ENCODE results near the gene LMNA. TPM values are rescaled to one million over a fixed set of nuclear protein-coding genes. Genes with fewer than 3 reads are reported as not detected.

The LMNA gene
- total and polyA plus RNA-seq, 10 of the 15 experiments (the other 5 are each of a cell fraction or from before 2014, with no cell fraction given) = 0.42 to 334 (median 81.1) TPM

GRCh38 chr1:156146020-156146768 is 31.7 kb downstream of the LMNA start:
- peak overlapping the region; percentile 85 for H2AFZ ChIP-seq (ENCODE audit: control insufficient read depth, low read depth, low read length)
- TF ChIP-seq SKIL (IDR thresholded peaks at IDR 0.05; ENCODE audit: low read depth, poor library complexity, severe bottlenecking) (peak; percentile 48), MYC (IDR thresholded peaks at IDR 0.05; ENCODE audit: insufficient read depth, insufficient read length, insufficient replicate concordance, low read length, severe bottlenecking) (no peak), USF1 (IDR thresholded peaks at IDR 0.05; ENCODE audit: borderline replicate concordance, extremely low read length, insufficient read depth, low read depth, low read length) (no peak), BACH1 (IDR thresholded peaks at IDR 0.05; ENCODE audit: borderline replicate concordance) (no peak), TCF7 (IDR thresholded peaks at IDR 0.05; ENCODE audit: borderline replicate concordance) (no peak), SUPT20H (IDR thresholded peaks at IDR 0.05; ENCODE audit: borderline replicate concordance, control insufficient read depth, low read depth, low read length) (no peak), MXI1 (IDR thresholded peaks at IDR 0.05; ENCODE audit: low read depth, low read length) (no peak), ZBED1 (IDR thresholded peaks at IDR 0.05; ENCODE audit: borderline replicate concordance) (no peak), E2F8 (IDR thresholded peaks at IDR 0.05; ENCODE audit: low read depth, partially characterized antibody) (no peak), MTA2 (IDR thresholded peaks at IDR 0.05; ENCODE audit: low read depth) (no peak)
- TF ChIP-seq, protein P1, sequence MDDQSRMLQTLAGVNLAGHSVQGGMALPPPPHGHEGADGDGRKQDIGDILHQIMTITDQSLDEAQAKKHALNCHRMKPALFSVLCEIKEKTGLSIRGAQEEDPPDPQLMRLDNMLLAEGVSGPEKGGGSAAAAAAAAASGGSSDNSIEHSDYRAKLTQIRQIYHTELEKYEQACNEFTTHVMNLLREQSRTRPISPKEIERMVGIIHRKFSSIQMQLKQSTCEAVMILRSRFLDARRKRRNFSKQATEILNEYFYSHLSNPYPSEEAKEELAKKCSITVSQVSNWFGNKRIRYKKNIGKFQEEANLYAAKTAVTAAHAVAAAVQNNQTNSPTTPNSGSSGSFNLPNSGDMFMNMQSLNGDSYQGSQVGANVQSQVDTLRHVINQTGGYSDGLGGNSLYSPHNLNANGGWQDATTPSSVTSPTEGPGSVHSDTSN (IDR thresholded peaks at IDR 0.05; ENCODE audit: insufficient replicate concordance, low read depth, low read length) = no peak

More at GRCh38 chr1:156146020-156146768, 31.7 kb downstream of the LMNA start:
- peak; percentile 62 for ATAC-seq
- peak; percentile 66 for DNase-seq (ENCODE audit: low read depth, low spot score)
- peak overlapping the region; percentile 66 for H3K9ac ChIP-seq (ENCODE audit: control insufficient read depth, insufficient read depth, low read length)
- peak; percentile 79 for FAIRE-seq
- H3K27ac ChIP-seq (ENCODE audit: control insufficient read depth, insufficient read depth) = peak overlapping the region; percentile 67
- peaks cover 49% of the 10 kb centered on the region for H3K4me1 ChIP-seq (ENCODE audit: control insufficient read depth, insufficient read depth, low read length)
- ChIA-PET POLR2A (interaction anchor here (0.6 to 11.7 kb wide), 6 partner anchors 50 to 82 kb away, joined by 3 to 158 read pairs (median 10); partner anchors contain the start of genes PMF1 and SLC25A44), CTCF (interaction anchor here (0.6 to 16.8 kb wide), 31 partner anchors 9 to 300 kb away, joined by 3 to 502 read pairs (median 4); partner anchors contain the start of genes LMNA, PAQR6, PMF1 and SLC25A44), SMC1A (ENCODE audit: uncharacterized antibody, unreplicated experiment) (interaction anchor here (0.6 to 22.3 kb wide), 23 partner anchors 10 to 176 kb away, joined by 3 to 411 read pairs (median 5); partner anchors contain the start of genes PMF1 and TMEM79), RAD21 (ENCODE audit: unreplicated experiment) (interaction anchor here (0.6 to 17.9 kb wide), 17 partner anchors 8 to 299 kb away, joined by 3 to 361 read pairs (median 4); partner anchors contain the start of genes PMF1 and SMG5)
- H3K9me3 ChIP-seq (replicated peaks; ENCODE audit: control insufficient read depth, insufficient read depth, low read length) = no peaks in the 10 kb centered on the region
- H3K27me3 ChIP-seq (replicated peaks in 1 of 2; ENCODE audit: control insufficient read depth in 2 of 2, insufficient read depth in 2 of 2, low read length in 1 of 2) = no peaks in the 10 kb centered on the region
- in situ Hi-C loops (cut with MboI) (loop anchor here (5.0 kb wide), 1 partner anchor 76 kb away; no protein-coding TSS in a partner anchor), intact Hi-C loops (cut with micrococcal nuclease; ENCODE audit: unreplicated experiment) (loop anchor here (1.0 to 5.0 kb wide), 2 partner anchors 79 to 171 kb away; no protein-coding TSS in a partner anchor)
- H3K79me2 ChIP-seq (ENCODE audit: control insufficient read depth, insufficient read depth, low read length) = no peaks in the 10 kb centered on the region
- no peaks in the 10 kb centered on the region for H4K20me1 ChIP-seq (ENCODE audit: control insufficient read depth, insufficient read depth)
- no TSS peak for BruUV-seq (replicated peaks)
- 18% methylated on average over 13 of the region's 13 CpGs for WGBS (ENCODE audit: insufficient coverage, insufficient replicate concordance, low lambda C conversion rate, missing lambda C conversion rate)
- peak overlapping the region; percentile 30 for H3K4me3 ChIP-seq
- H3K4me2 ChIP-seq (ENCODE audit: control insufficient read depth, insufficient read depth) = peak overlapping the region; percentile 89
- no peaks in the 10 kb centered on the region for H3K36me3 ChIP-seq (ENCODE audit: control insufficient read depth in 2 of 2, insufficient read depth in 2 of 2, low read length in 1 of 2)

All from GM12878 (cell line).